NCI-H146 treated with DMSO at 0.1 percent for 48 hours (cell line): ENCODE data around the gene ROM1.
"Not testable (repeated sequence)": the region's sequence is repeated elsewhere in the genome, so short reads cannot be mapped to it uniquely, and the experiment has no call there.

Experiments used
- DNase-seq: peaks from one replicate; lab custom pipeline; 2025; ENCODE audit not compliant: unreplicated experiment; lab: John Stamatoyannopoulos, UW

Gene ROM1

GRCh38 chr11:62648185-62648966, 35.3 kb downstream of the ROM1 start:
- no peak for DNase-seq

- DNase-seq, result no peak
Measured at GRCh38 chr11:62648967-62649364, 35.9 kb downstream of the ROM1 start.

GRCh38 chr11:62649486-62649885, 36.4 kb downstream of the ROM1 start:
- DNase-seq, result no peak

GRCh38 chr11:62650283-62650682, 37.2 kb downstream of the ROM1 start:
- DNase-seq, result not testable (repeated sequence)

- no peak for DNase-seq
Measured at GRCh38 chr11:62652161-62653006, 39.3 kb downstream of the ROM1 start.

GRCh38 chr11:62654297-62654696, 41.2 kb downstream of the ROM1 start:
- DNase-seq, result no peak

- no peak for DNase-seq
Measured at GRCh38 chr11:62656796-62657429, 43.9 kb downstream of the ROM1 start.

- DNase-seq, result peak; percentile 51
Measured at GRCh38 chr11:62664405-62665074, 51.5 kb downstream of the ROM1 start.
